ENCODE results near the gene CCDC24.

DNA sequence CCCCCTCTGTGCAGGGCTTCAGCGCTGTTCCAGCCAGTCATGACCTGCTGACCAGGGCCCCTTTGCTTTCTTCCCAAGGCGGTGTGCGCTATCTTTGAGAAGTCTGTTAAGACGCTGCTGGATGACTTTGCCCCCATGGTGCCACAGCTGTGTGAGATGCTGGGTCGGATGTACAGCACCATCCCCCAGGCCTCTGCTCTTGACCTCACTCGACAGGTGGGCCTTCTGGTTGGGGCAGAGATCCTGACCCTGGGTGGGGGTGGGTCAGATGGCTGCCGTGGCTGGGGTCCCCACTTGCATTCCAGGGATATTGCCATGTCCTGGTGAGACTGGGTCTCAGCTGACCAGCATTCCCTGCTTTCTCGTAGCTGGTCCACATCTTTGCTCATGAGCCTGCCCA is 30.6 kb upstream of the CCDC24 start:
- TF ChIP-seq, protein P1, sequence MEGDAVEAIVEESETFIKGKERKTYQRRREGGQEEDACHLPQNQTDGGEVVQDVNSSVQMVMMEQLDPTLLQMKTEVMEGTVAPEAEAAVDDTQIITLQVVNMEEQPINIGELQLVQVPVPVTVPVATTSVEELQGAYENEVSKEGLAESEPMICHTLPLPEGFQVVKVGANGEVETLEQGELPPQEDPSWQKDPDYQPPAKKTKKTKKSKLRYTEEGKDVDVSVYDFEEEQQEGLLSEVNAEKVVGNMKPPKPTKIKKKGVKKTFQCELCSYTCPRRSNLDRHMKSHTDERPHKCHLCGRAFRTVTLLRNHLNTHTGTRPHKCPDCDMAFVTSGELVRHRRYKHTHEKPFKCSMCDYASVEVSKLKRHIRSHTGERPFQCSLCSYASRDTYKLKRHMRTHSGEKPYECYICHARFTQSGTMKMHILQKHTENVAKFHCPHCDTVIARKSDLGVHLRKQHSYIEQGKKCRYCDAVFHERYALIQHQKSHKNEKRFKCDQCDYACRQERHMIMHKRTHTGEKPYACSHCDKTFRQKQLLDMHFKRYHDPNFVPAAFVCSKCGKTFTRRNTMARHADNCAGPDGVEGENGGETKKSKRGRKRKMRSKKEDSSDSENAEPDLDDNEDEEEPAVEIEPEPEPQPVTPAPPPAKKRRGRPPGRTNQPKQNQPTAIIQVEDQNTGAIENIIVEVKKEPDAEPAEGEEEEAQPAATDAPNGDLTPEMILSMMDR (IDR thresholded peaks at IDR 0.05), result no peak
- no peak for TF ChIP-seq POLR2A (IDR thresholded peaks at IDR 0.05)

Measured in Peyer's patch (tissue), 4 donors.